ENCODE measurements around the gene CCDC158. TPM values are rescaled to one million over a fixed set of nuclear protein-coding genes. Genes with fewer than 3 reads are reported as not detected.

The CCDC158 gene
- total and polyA plus RNA-seq, 2 of the 8 experiments (the other 6 are each of a cell fraction or from before 2014, with no cell fraction given) = not detected

GRCh38 chr4:76380561-76380960, 40.4 kb downstream of the CCDC158 start:
- Histone ChIP-seq H4K91ac (replicated peaks; ENCODE audit: insufficient read length, low read length) (peak overlapping the region; percentile 11), H2BK12ac (ENCODE audit: low read depth, low read length) (peak overlapping the region; percentile 78; the same call in 1 of the 2 replicates), H3K9ac (replicated peaks in 1 of 4; ENCODE audit: extremely low read depth in 1 of 4, low read depth in 3 of 4, low read length in 3 of 4) (no peak overlapping the region), H2AK5ac (ENCODE audit: low read depth, low read length) (no peak overlapping the region), H3K27ac (ENCODE audit: low read depth, low read length) (peak overlapping the region; percentile 76; the same call in 1 of the 2 replicates), H2BK20ac (ENCODE audit: low read length) (peak overlapping the region; percentile 97; the same call in 1 of the 2 replicates), H3K56ac (replicated peaks; ENCODE audit: insufficient read length, low read depth, low read length) (peak overlapping the region; percentile 27), H3K4me2 (ENCODE audit: insufficient read depth in 1 of 2, low read depth in 2 of 2, low read length in 2 of 2) (no peak overlapping the region; a peak in 1 of 4 replicates), H3K23ac (ENCODE audit: insufficient read length) (no peak overlapping the region), H3K36me3 (ENCODE audit: control insufficient read depth in 2 of 4, insufficient read depth in 4 of 4, low read length in 3 of 4) (no peaks in the 10 kb centered on the region), H3K27me3 (replicated peaks in 1 of 4; ENCODE audit: control insufficient read depth in 3 of 4, extremely low read depth in 1 of 4, insufficient read depth in 3 of 4, low read length in 3 of 4) (no peaks in the 10 kb centered on the region), H2BK120ac (replicated peaks; ENCODE audit: low read depth, low read length) (peak overlapping the region; percentile 76), H3K79me2 (ENCODE audit: control insufficient read depth in 1 of 2, insufficient read depth in 2 of 2, low read length in 2 of 2) (no peaks in the 10 kb centered on the region), H4K5ac (ENCODE audit: insufficient read length, low read depth, low read length) (peak overlapping the region; percentile 80), H3K4ac (replicated peaks; ENCODE audit: insufficient read length, low read depth, low read length) (no peak overlapping the region), H3K18ac (ENCODE audit: extremely low read depth, low read length) (peak overlapping the region; percentile 92), H3K4me3 (ENCODE audit: extremely low read depth in 1 of 4, insufficient read depth in 2 of 4, low read depth in 3 of 4, low read length in 4 of 4) (no peak overlapping the region), H4K20me1 (replicated peaks in 1 of 2; ENCODE audit: control insufficient read depth in 1 of 2, insufficient read depth in 2 of 2, low read length in 2 of 2) (no peaks in the 10 kb centered on the region), H4K8ac (ENCODE audit: extremely low read depth, insufficient read depth, low read length) (no peak overlapping the region), H3K14ac (ENCODE audit: insufficient read length) (no peak overlapping the region), H3K4me1 (replicated peaks in 1 of 4; ENCODE audit: control insufficient read depth in 3 of 4, insufficient read depth in 4 of 4, low read length in 3 of 4) (peaks cover 7 to 22% (median 10%) of the 10 kb centered on the region in 4 experiments), H3K79me1 (ENCODE audit: low read depth, low read length) (no peaks in the 10 kb centered on the region), H3K9me3 (ENCODE audit: insufficient read depth in 2 of 2, low read depth in 1 of 2, low read length in 1 of 2) (peaks cover 0 to 5% of the 10 kb centered on the region in 2 experiments; a peak in 2 of 4 replicates), H2BK15ac (ENCODE audit: low read length) (no peak overlapping the region; the same call in 1 of the 2 replicates), H2AFZ (ENCODE audit: low read length) (peak overlapping the region; percentile 59; the same call in 1 of the 2 replicates), H3K23me2 (ENCODE audit: low read depth, low read length) (no peaks in the 10 kb centered on the region), H2BK5ac (ENCODE audit: low read depth, low read length) (peak overlapping the region; percentile 96; the same call in 1 of the 2 replicates)
- no peak for TF ChIP-seq CHD1 (IDR thresholded peaks at IDR 0.05; ENCODE audit: low read depth, low read length)
- peak; percentile 36; the same call in 1 of the 2 replicates for TF ChIP-seq YY1 (IDR thresholded peaks at IDR 0.05; ENCODE audit: low read depth, low read length)
- peak in 1 of 2 experiments; percentile 38 for DNase-seq (ENCODE audit: low read depth in 1 of 2, low spot score in 2 of 2)
- 68% methylated on average over 6 of the region's 6 CpGs; no CpG with 5 or more reads in 1 of the 2 experiments for WGBS, 2 experiments (ENCODE audit: extremely low coverage in 1 of 2, insufficient coverage in 1 of 2, insufficient read length in 1 of 2, insufficient replicate concordance in 2 of 2, low coverage in 1 of 2, low lambda C conversion rate in 2 of 2, missing lambda C conversion rate in 1 of 2)
- no peak for FAIRE-seq
- ChIA-PET CTCF (ENCODE audit: partially characterized antibody) (interaction anchor here (1.0 to 1.6 kb wide), 2 partner anchors 8 to 202 kb away, joined by 3 to 5 read pairs; no protein-coding TSS in a partner anchor), POLR2A (ENCODE audit: partially characterized antibody) (interaction anchor here (1.0 to 1.2 kb wide), 2 partner anchors 16 to 232 kb away, joined by 3 read pairs; no protein-coding TSS in a partner anchor)

Measured in H1 (cell line).